ENCODE data around the gene CNIH3. TPM values are rescaled to one million over a fixed set of nuclear protein-coding genes. Genes with fewer than 3 reads are reported as not detected.

Gene CNIH3
- total RNA-seq, 1 experiment from 2014 or later = 1.8 TPM

DNA sequence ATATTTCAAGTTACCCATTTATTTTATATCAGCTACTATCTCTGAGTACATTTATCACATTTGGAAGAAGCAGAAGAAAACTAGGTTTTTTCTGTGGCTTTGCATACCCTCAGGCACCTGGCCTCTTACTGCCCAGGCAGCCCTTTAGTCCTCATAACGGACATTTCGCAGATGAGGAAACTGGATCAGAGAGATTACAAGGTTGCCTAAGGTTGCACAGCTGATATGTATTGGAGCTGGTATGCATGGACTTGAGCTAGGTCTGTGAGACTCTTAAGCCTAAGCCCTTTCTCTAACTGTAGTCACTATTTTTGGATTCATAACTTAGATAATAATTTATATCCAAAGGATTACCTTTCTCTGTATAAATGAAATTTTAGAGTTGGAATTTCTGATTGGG lies 4.0 kb downstream of the CNIH3 start:
- ATAC-seq = no peak

DNA sequence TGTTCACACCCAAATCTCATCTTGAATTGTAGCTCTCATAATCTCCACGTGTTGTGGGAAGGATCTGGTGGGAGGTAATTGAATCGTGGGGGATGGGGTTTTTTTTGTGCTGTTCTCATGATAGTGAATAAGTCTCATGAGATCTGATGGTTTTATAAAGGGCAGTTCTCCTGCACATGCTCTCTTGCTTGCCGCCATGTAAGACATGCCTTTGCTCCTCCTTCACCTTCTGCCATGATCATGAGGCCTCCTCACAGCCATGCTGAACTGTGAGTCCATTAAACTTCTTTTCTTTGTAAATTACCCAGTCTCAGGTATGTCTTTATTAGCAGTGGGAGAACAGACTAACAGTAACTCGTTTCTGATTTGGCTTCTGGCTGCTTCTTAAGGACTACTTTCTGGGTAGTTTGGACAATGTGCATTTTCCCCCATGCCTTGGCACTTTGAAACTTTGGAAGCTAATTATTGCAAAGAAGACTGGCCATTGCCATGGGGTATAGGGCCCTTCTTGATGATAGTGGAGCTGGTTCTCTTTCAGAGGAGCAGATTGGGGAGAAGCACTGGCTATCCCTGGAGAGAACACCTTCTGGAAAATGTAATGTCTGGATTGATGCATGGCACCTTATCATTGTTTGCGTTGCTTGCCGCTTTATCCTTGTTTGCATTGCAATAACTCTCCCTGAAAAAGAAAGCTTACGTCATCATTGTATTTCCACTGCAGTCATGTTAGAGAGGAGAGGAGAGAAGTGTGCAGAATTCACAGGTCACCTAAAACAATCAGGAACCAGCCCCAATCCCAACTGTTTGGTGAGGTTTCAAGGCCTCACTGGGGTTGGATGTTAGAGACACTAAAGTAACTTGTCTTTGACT lies 5.9 kb downstream of the CNIH3 start:
- ATAC-seq (no peak), DNase-seq (ENCODE audit: low read depth, low spot score) (no peak)
- Histone ChIP-seq H3K9me2 (ENCODE audit: insufficient read depth) (no peaks in the 10 kb centered on the region), H3K4me2 (ENCODE audit: low read length) (no peak overlapping the region), H3K9ac (ENCODE audit: low read length) (no peak overlapping the region), H3K9me3 (ENCODE audit: control insufficient read depth in 1 of 2, insufficient read depth in 1 of 2, low read depth in 1 of 2, low read length in 2 of 2) (no peaks in the 10 kb centered on the region), H3K79me2 (ENCODE audit: insufficient read depth, low read length) (no peaks in the 10 kb centered on the region), H3K27me3 (ENCODE audit: insufficient read depth, low read length) (peaks cover 11% of the 10 kb centered on the region; the same call in 1 of the 2 replicates), H3K27ac (ENCODE audit: low read depth, low read length) (no peak overlapping the region), H3K36me3 (ENCODE audit: control insufficient read depth in 1 of 2, insufficient read depth in 2 of 2, low read length in 2 of 2) (no peaks in the 10 kb centered on the region), H3K4me1 (ENCODE audit: control insufficient read depth in 1 of 2, insufficient read depth in 2 of 2, low read length in 2 of 2) (peaks cover 2 to 6% of the 10 kb centered on the region in 2 experiments; a peak in 3 of 4 replicates), H4K20me1 (ENCODE audit: insufficient read depth) (no peaks in the 10 kb centered on the region), H3K4me3 (replicated peaks in 1 of 2; ENCODE audit: low read depth in 1 of 2, low read length in 2 of 2) (no peak overlapping the region), H2AFZ (ENCODE audit: low read depth, low read length, poor library complexity, severe bottlenecking) (no peak overlapping the region)
- ChIA-PET RAD21 (ENCODE audit: low non-redundant PET in 1 of 2, low total read pairs in 2 of 2, uncharacterized antibody in 2 of 2, unreplicated experiment in 2 of 2) (no interaction called here), POLR2A (no interaction called here), CTCF (no interaction called here)
- BruUV-seq (replicated peaks) = no TSS peak
- no peak for TF ChIP-seq SIN3A (IDR thresholded peaks at IDR 0.05; ENCODE audit: low read depth)
- TF ChIP-seq TCF7L2 (IDR thresholded peaks at IDR 0.05; ENCODE audit: borderline replicate concordance, extremely low read depth, insufficient read depth, insufficient read length) = no peak
- TF ChIP-seq, protein P1, sequence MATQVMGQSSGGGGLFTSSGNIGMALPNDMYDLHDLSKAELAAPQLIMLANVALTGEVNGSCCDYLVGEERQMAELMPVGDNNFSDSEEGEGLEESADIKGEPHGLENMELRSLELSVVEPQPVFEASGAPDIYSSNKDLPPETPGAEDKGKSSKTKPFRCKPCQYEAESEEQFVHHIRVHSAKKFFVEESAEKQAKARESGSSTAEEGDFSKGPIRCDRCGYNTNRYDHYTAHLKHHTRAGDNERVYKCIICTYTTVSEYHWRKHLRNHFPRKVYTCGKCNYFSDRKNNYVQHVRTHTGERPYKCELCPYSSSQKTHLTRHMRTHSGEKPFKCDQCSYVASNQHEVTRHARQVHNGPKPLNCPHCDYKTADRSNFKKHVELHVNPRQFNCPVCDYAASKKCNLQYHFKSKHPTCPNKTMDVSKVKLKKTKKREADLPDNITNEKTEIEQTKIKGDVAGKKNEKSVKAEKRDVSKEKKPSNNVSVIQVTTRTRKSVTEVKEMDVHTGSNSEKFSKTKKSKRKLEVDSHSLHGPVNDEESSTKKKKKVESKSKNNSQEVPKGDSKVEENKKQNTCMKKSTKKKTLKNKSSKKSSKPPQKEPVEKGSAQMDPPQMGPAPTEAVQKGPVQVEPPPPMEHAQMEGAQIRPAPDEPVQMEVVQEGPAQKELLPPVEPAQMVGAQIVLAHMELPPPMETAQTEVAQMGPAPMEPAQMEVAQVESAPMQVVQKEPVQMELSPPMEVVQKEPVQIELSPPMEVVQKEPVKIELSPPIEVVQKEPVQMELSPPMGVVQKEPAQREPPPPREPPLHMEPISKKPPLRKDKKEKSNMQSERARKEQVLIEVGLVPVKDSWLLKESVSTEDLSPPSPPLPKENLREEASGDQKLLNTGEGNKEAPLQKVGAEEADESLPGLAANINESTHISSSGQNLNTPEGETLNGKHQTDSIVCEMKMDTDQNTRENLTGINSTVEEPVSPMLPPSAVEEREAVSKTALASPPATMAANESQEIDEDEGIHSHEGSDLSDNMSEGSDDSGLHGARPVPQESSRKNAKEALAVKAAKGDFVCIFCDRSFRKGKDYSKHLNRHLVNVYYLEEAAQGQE (IDR thresholded peaks at IDR 0.05; ENCODE audit: low read depth) = no peak
- no peak for TF ChIP-seq CEBPB (IDR thresholded peaks at IDR 0.05; ENCODE audit: low read depth)
- TF ChIP-seq POLR2AphosphoS5 (IDR thresholded peaks at IDR 0.05; ENCODE audit: low read depth, low read length) = no peak
- TF ChIP-seq EZH2phosphoT487 (IDR thresholded peaks at IDR 0.05; ENCODE audit: borderline replicate concordance) = no peak
- TF ChIP-seq ELF1 (IDR thresholded peaks at IDR 0.05; ENCODE audit: borderline replicate concordance, low read depth) = no peak
- no peak for TF ChIP-seq SRF (IDR thresholded peaks at IDR 0.05; ENCODE audit: low read depth)
- no peak for TF ChIP-seq ZNF274 (IDR thresholded peaks at IDR 0.05; ENCODE audit: low read depth, low read length)
- intact Hi-C loops (cut with micrococcal nuclease) = no loop called here

More for the DNA sequence above, 4.0 kb downstream of the CNIH3 start:
- ChIA-PET RAD21 (ENCODE audit: low non-redundant PET in 1 of 2, low total read pairs in 2 of 2, uncharacterized antibody in 2 of 2, unreplicated experiment in 2 of 2) (no interaction called here), CTCF (no interaction called here), POLR2A (no interaction called here)
- intact Hi-C loops (cut with micrococcal nuclease) = no loop called here
- no TSS peak for BruUV-seq (replicated peaks)
- Histone ChIP-seq H3K27me3 (ENCODE audit: insufficient read depth, low read length) (peaks cover 11% of the 10 kb centered on the region; the same call in 1 of the 2 replicates), H3K4me2 (ENCODE audit: low read length) (no peak overlapping the region), H3K4me1 (ENCODE audit: control insufficient read depth in 1 of 2, insufficient read depth in 2 of 2, low read length in 2 of 2) (peaks cover 2 to 6% of the 10 kb centered on the region in 2 experiments; a peak in 3 of 4 replicates), H4K20me1 (ENCODE audit: insufficient read depth) (no peaks in the 10 kb centered on the region), H3K9ac (ENCODE audit: low read length) (no peak overlapping the region), H3K27ac (ENCODE audit: low read depth, low read length) (no peak overlapping the region), H3K9me3 (ENCODE audit: control insufficient read depth in 1 of 2, insufficient read depth in 1 of 2, low read depth in 1 of 2, low read length in 2 of 2) (no peaks in the 10 kb centered on the region), H3K36me3 (ENCODE audit: control insufficient read depth in 1 of 2, insufficient read depth in 2 of 2, low read length in 2 of 2) (no peaks in the 10 kb centered on the region), H2AFZ (ENCODE audit: low read depth, low read length, poor library complexity, severe bottlenecking) (no peak overlapping the region), H3K4me3 (replicated peaks in 1 of 2; ENCODE audit: low read depth in 1 of 2, low read length in 2 of 2) (no peak overlapping the region), H3K9me2 (ENCODE audit: insufficient read depth) (no peaks in the 10 kb centered on the region), H3K79me2 (ENCODE audit: insufficient read depth, low read length) (no peaks in the 10 kb centered on the region)
- DNase-seq (ENCODE audit: low read depth, low spot score) = no peak
- TF ChIP-seq MAX (IDR thresholded peaks at IDR 0.05) (no peak), CBX3 (IDR thresholded peaks at IDR 0.05; ENCODE audit: low read depth) (no peak), CEBPB (IDR thresholded peaks at IDR 0.05; ENCODE audit: low read depth) (no peak)

Data from HCT116 (cell line).